CD14-positive monocyte (primary cell): ENCODE results near the gene ADK. TPM values are rescaled to one million over a fixed set of nuclear protein-coding genes. Genes with fewer than 3 reads are reported as not detected.

ENCODE experiments used
- DNase-seq, 3 donors: peaks; one replicate each; pipeline ENCODE4 v3.0.0-alpha.2; 2011 to 2022
- H2AFZ ChIP-seq: 2 replicates; pipeline ENCODE4 v1.6.0; 2012; ENCODE audit warnings: mild to moderate bottlenecking, low read depth, low read length, inconsistent platforms; ENCODE audit not compliant: insufficient read depth, poor library complexity, severe bottlenecking
- H3K27ac ChIP-seq, 2 donors: 1 replicate in 1 of 2; 2 replicates in 1 of 2; pipeline ENCODE4 v1.5.1; 2012 to 2013; ENCODE audit warnings: low read length in 2 of 2, control low read depth in 1 of 2, inconsistent platforms in 1 of 2, low read depth in 1 of 2, mild to moderate bottlenecking in 1 of 2
- H3K27me3 ChIP-seq, 2 donors: one replicate each; pipeline versions ENCODE4 v1.6.0 to v1.6.1; 2011 to 2013; ENCODE audit warnings: low read length in 2 of 2; ENCODE audit not compliant: control insufficient read depth in 2 of 2, insufficient read depth in 2 of 2
- H3K36me3 ChIP-seq, 2 donors: replicated peaks in 1 of 2; 1 replicate in 1 of 2; 2 replicates in 1 of 2; pipeline versions ENCODE4 v1.5.1 to v1.6.1; 2012 to 2013; ENCODE audit warnings: low read length in 2 of 2, control low read depth in 1 of 2, inconsistent platforms in 1 of 2, mild to moderate bottlenecking in 1 of 2; ENCODE audit not compliant: insufficient read depth in 2 of 2, control insufficient read depth in 1 of 2
- H3K4me1 ChIP-seq, 2 donors: 1 replicate in 1 of 2; 2 replicates in 1 of 2; pipeline versions ENCODE4 v1.5.1 to v1.6.1; 2012 to 2013; ENCODE audit warnings: low read length in 2 of 2, control low read depth in 1 of 2, inconsistent platforms in 1 of 2, mild to moderate bottlenecking in 1 of 2, moderate library complexity in 1 of 2; ENCODE audit not compliant: insufficient read depth in 2 of 2, control insufficient read depth in 1 of 2
- H3K4me2 ChIP-seq: replicated peaks from 2 replicates; pipeline ENCODE3; 2012; ENCODE audit warnings: low read length, moderate library complexity, mild to moderate bottlenecking; ENCODE audit not compliant: poor library complexity, severe bottlenecking; ENCODE audit errors: extremely low read depth
- H3K4me3 ChIP-seq, 3 experiments: fragments of 200-600 bp in 1 of 3; sonication (generic) in 1 of 3; replicated peaks in 1 of 3; 1 replicate in 2 of 3; 2 replicates in 1 of 3; pipeline ENCODE4 v1.5.1; 2011 to 2013; ENCODE audit warnings: low read length in 3 of 3, mild to moderate bottlenecking in 3 of 3, control low read depth in 2 of 3, low read depth in 2 of 3, inconsistent platforms in 1 of 3, moderate library complexity in 1 of 3
- H3K79me2 ChIP-seq: 2 replicates; pipeline ENCODE4 v1.6.0; 2012; ENCODE audit warnings: mild to moderate bottlenecking, control low read depth, inconsistent platforms, low read length, moderate library complexity; ENCODE audit not compliant: insufficient read depth
- H3K9ac ChIP-seq: 2 replicates; pipeline ENCODE4 v1.6.0; 2017; ENCODE audit warnings: low read length, mild to moderate bottlenecking; ENCODE audit not compliant: insufficient read depth, poor library complexity, severe bottlenecking
- H3K9me3 ChIP-seq, 2 donors: replicated peaks in 1 of 2; 1 replicate in 1 of 2; 2 replicates in 1 of 2; pipeline versions ENCODE4 v1.5.1 to v1.6.1; 2012 to 2013; ENCODE audit warnings: low read length in 2 of 2, control low read depth in 1 of 2; ENCODE audit not compliant: control insufficient read depth in 1 of 2, insufficient read depth in 1 of 2
- H4K20me1 ChIP-seq: 2 replicates; pipeline ENCODE4 v1.6.0; 2012; ENCODE audit warnings: mild to moderate bottlenecking, low read length, control low read depth, moderate library complexity; ENCODE audit not compliant: insufficient read depth
- H3K27ac Mint-ChIP-seq, 7 donors: one replicate each; pipeline ENCODE4 v1.8.0; 2020; ENCODE audit warnings: mild to moderate bottlenecking in 7 of 7, mixed read lengths in 7 of 7, moderate library complexity in 6 of 7, inconsistent platforms in 2 of 7
- H3K27me3 Mint-ChIP-seq, 3 donors: one replicate each; pipeline ENCODE4 v1.8.0; 2021 to 2022; ENCODE audit warnings: low read depth in 3 of 3, mild to moderate bottlenecking in 3 of 3, mixed read lengths in 3 of 3, moderate library complexity in 3 of 3, inconsistent platforms in 1 of 3
- H3K36me3 Mint-ChIP-seq, 2 donors: one replicate each; pipeline ENCODE4 v1.8.0; 2020; ENCODE audit warnings: mixed read lengths in 2 of 2, inconsistent platforms in 1 of 2, mild to moderate bottlenecking in 1 of 2
- H3K4me1 Mint-ChIP-seq: one replicate; pipeline ENCODE4 v1.8.0; 2020; ENCODE audit warnings: mild to moderate bottlenecking, mixed read lengths
- H3K4me3 Mint-ChIP-seq, 2 donors: one replicate each; pipeline ENCODE4 v1.8.0; 2020; ENCODE audit warnings: mild to moderate bottlenecking in 2 of 2, mixed read lengths in 2 of 2, moderate library complexity in 1 of 2
- H3K9me3 Mint-ChIP-seq, 7 donors: one replicate each; pipeline ENCODE4 v1.8.0; 2020 to 2022; ENCODE audit warnings: mixed read lengths in 7 of 7, mild to moderate bottlenecking in 6 of 7, moderate library complexity in 6 of 7, inconsistent platforms in 2 of 7
- CTCF ChIP-seq: fragments of 200-600 bp; IDR thresholded peaks from one replicate; pipeline ENCODE4 v1.8.0; 2022; ENCODE audit warnings: antibody characterized with exemption, mild to moderate bottlenecking
- WGBS: methylation state at CpG from one replicate; pipeline ENCODE4 v1.1.5; 2013; ENCODE audit warnings: missing lambda C conversion rate; ENCODE audit not compliant: insufficient coverage; 5-methylcytosine and 5-hydroxymethylcytosine counted together
- intact Hi-C, 2 donors: fragments of 100-400 bp; cut with micrococcal nuclease; formaldehyde crosslinking; loops; one replicate each; pipeline versions ENCODE4 v1.15.0 to v1.15.1; 2023
- polyA plus RNA-seq, 3 donors: library from polyadenylated mRNA; depleted of rRNA in 1 of 3; unstranded in 2 of 3; stranded (reverse) in 1 of 3; fragments of 300-500 nt in 2 of 3; fragments of >200 nt in 1 of 3; fragmentation: Illumina TruSeq in 2 of 3; gene quantifications; 1 replicate in 2 of 3; 2 replicates in 1 of 3; pipeline ENCODE4 v1.2.3, GENCODE V29; 2012 to 2021

Gene ADK
- polyA plus RNA-seq, 3 donors, result 6.4 to 38.2 (median 35.7) TPM

DNA sequence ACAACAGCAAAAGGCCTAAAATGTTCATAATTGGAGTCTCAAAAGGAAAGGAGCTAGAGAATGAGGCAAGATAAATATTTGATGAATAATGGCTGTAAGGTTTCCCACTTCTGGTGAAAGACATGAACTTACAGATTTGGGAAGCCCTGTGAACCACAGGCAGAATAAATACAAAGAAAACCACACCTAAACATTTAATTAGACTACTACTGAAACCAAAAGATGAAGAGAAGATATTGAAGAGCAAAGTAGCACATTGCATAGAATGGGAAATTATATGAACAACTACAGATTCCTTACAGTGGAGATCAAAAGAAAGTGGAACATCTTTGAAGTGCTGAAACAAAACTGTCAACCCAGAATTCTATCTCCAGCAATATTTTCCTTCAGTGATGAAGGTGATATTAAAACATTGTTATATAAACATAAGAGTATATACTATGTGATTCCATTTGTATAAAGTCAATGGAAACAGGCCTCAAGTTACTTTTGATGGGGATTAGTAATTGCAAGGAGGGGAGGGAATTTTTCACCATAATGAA lies 484.0 kb downstream of the ADK start:
- no peak for TF ChIP-seq CTCF
- peaks cover 9 to 27% (median 20%) of the 10 kb centered on the region in 7 donors for H3K9me3 Mint-ChIP-seq
- DNase-seq, result no peak

DNA sequence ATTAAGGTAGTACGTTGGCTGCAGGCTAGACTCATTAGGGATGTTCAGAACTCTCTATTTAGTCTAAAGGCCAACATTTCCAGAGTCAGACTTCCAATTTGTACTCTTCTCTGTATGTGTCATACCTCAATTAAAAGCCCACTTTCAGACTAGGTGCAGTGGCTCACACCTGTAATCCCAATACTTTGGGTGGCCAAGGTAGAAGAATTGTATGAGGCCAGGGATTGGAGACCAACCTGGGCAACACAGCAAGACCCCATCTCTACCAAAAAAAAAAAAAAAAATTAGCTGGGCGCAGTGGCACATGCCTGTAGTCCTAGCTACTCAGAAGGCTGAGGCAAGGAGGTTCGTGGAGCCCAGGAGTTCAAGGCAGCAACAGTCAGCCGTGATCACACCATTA lies 484.6 kb downstream of the ADK start:
- no peak overlapping the region for H3K27ac Mint-ChIP-seq
- peaks cover 9 to 27% (median 20%) of the 10 kb centered on the region in 7 donors for H3K9me3 Mint-ChIP-seq
- H3K36me3 ChIP-seq, result no peaks in the 10 kb centered on the region
- H3K79me2 ChIP-seq, result no peaks in the 10 kb centered on the region
- no CpG with 5 or more reads among the region's 4 CpGs for WGBS
- no peak overlapping the region for H3K4me3 Mint-ChIP-seq
- H3K36me3 Mint-ChIP-seq, result peaks cover 18 to 38% of the 10 kb centered on the region in 2 donors
- H3K9ac ChIP-seq, result no peak overlapping the region
- peaks cover 16% of the 10 kb centered on the region for H3K4me1 Mint-ChIP-seq
- DNase-seq, result no peak
- TF ChIP-seq CTCF, result no peak
- H3K9me3 ChIP-seq, result peaks cover 14 to 22% of the 10 kb centered on the region in 2 donors
- no peak overlapping the region for H3K4me3 ChIP-seq
- no peak overlapping the region for H2AFZ ChIP-seq
- no peak overlapping the region for H3K27ac ChIP-seq
- H3K4me1 ChIP-seq, result peaks cover 8 to 11% of the 10 kb centered on the region in 2 donors
- no peak overlapping the region for H3K4me2 ChIP-seq
- H4K20me1 ChIP-seq, result no peaks in the 10 kb centered on the region
- no peaks in the 10 kb centered on the region for H3K27me3 ChIP-seq
- H3K27me3 Mint-ChIP-seq, result no peaks in the 10 kb centered on the region
- intact Hi-C loops, result no loop called here

More for the DNA sequence above, 484.0 kb downstream of the ADK start:
- H3K27ac Mint-ChIP-seq, result no peak overlapping the region
- Histone ChIP-seq H3K27ac (no peak overlapping the region), H4K20me1 (no peaks in the 10 kb centered on the region), H3K4me3 (no peak overlapping the region), H3K36me3 (no peaks in the 10 kb centered on the region), H3K27me3 (no peaks in the 10 kb centered on the region), H3K79me2 (no peaks in the 10 kb centered on the region), H2AFZ (no peak overlapping the region), H3K4me1 (peaks cover 8 to 11% of the 10 kb centered on the region in 2 donors), H3K9me3 (peaks cover 14 to 22% of the 10 kb centered on the region in 2 donors), H3K9ac (no peak overlapping the region), H3K4me2 (no peak overlapping the region)
- H3K4me3 Mint-ChIP-seq, result no peak overlapping the region
- peaks cover 16% of the 10 kb centered on the region for H3K4me1 Mint-ChIP-seq
- intact Hi-C loops, result no loop called here
- no peaks in the 10 kb centered on the region for H3K27me3 Mint-ChIP-seq
- H3K36me3 Mint-ChIP-seq, result peaks cover 18 to 38% of the 10 kb centered on the region in 2 donors
